Neural progenitor cell (in vitro differentiated cells): ENCODE measurements around the gene COL24A1.

ENCODE experiments used
- EZH2 ChIP-seq: fragments of 200-600 bp; sonication (generic); IDR thresholded peaks from 2 replicates; pipeline ENCODE4 v1.6.1; 2017; ENCODE audit warnings: antibody characterized with exemption, mild to moderate bottlenecking, moderate library complexity
- TF ChIP-seq, protein P1 (sequence below): fragments of 200-600 bp; sonication (generic); IDR thresholded peaks from 2 replicates; pipeline ENCODE4 v1.5.1; 2017; ENCODE audit warnings: antibody characterized with exemption, mild to moderate bottlenecking

DNA sequence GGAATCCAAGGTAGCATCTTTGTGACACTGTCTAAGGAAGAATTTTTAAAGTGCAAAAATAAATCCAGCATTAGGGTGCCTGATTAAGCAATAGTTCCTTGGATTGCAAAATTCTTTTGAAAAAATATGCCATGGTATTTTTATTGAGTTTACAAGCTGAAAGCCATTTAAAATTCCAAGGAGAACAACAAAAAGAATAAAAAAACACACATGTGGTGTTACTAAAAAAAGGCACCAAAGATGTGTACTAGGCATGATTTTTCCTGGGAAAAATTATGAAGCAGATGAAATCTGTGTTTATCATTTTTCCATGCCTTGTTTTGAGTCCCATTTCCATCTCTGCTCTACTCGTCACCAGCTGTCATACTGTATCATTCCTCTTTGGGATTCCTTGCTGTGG, 291.4 kb downstream of the COL24A1 start:
- TF ChIP-seq, protein P1, sequence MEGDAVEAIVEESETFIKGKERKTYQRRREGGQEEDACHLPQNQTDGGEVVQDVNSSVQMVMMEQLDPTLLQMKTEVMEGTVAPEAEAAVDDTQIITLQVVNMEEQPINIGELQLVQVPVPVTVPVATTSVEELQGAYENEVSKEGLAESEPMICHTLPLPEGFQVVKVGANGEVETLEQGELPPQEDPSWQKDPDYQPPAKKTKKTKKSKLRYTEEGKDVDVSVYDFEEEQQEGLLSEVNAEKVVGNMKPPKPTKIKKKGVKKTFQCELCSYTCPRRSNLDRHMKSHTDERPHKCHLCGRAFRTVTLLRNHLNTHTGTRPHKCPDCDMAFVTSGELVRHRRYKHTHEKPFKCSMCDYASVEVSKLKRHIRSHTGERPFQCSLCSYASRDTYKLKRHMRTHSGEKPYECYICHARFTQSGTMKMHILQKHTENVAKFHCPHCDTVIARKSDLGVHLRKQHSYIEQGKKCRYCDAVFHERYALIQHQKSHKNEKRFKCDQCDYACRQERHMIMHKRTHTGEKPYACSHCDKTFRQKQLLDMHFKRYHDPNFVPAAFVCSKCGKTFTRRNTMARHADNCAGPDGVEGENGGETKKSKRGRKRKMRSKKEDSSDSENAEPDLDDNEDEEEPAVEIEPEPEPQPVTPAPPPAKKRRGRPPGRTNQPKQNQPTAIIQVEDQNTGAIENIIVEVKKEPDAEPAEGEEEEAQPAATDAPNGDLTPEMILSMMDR: no peak
- no peak for TF ChIP-seq EZH2
